Kidney capillary endothelial cell (primary cell): ENCODE measurements around the gene PTHLH.

Experiments
- DNase-seq: peaks from one replicate; pipeline ENCODE4 v3.0.0-alpha.2; 2018; ENCODE audit warnings: low spot score

PTHLH gene

GRCh38 chr12:27937768-27938167 is 34.8 kb downstream of the PTHLH start:
- DNase-seq: no peak

GRCh38 chr12:27936196-27936595 is 36.3 kb downstream of the PTHLH start:
- no peak for DNase-seq

GRCh38 chr12:27934276-27934675 is 38.3 kb downstream of the PTHLH start:
- DNase-seq: no peak

GRCh38 chr12:27931390-27931789 is 41.1 kb downstream of the PTHLH start:
- no peak for DNase-seq

GRCh38 chr12:27927347-27927746 is 45.2 kb downstream of the PTHLH start:
- no peak for DNase-seq

- no peak for DNase-seq
Measured at GRCh38 chr12:27924350-27925135, 48.0 kb downstream of the PTHLH start.

GRCh38 chr12:27922531-27923139 is 49.9 kb downstream of the PTHLH start:
- DNase-seq: no peak

GRCh38 chr12:27919671-27920235 is 52.8 kb downstream of the PTHLH start:
- DNase-seq: no peak

GRCh38 chr12:27915536-27915935 is 57.0 kb downstream of the PTHLH start:
- DNase-seq: no peak

- DNase-seq: no peak
Measured at GRCh38 chr12:27915021-27915420, 57.5 kb downstream of the PTHLH start.

- DNase-seq: no peak
Measured at GRCh38 chr12:27913999-27914614, 58.4 kb downstream of the PTHLH start.

- no peak for DNase-seq
Measured at GRCh38 chr12:27911397-27911796, 61.1 kb downstream of the PTHLH start.
